Renal cortex interstitium (tissue), 11 donors: ENCODE measurements around the gene BMERB1. TPM values are rescaled to one million over a fixed set of nuclear protein-coding genes. Genes with fewer than 3 reads are reported as not detected.
"Not testable (repeated sequence)": the region's sequence is repeated elsewhere in the genome, so short reads cannot be mapped to it uniquely, and the experiment has no call there.

ENCODE experiments used
- DNase-seq, 11 donors: peaks; one replicate each; pipeline ENCODE4 v3.0.0-alpha.2; 2013; ENCODE audit warnings: low read depth in 9 of 11, low spot score in 4 of 11; ENCODE audit errors: extremely low read depth in 1 of 11
- polyA plus RNA-seq, 3 donors: library from polyadenylated mRNA; unstranded; fragments of 120-200 nt; gene quantifications; one replicate each; pipeline ENCODE4 v1.2.1, GENCODE V29; 2013; ENCODE audit not compliant: insufficient read length in 3 of 3

BMERB1 gene
- polyA plus RNA-seq, 3 donors: 36.9 to 46.6 (median 42.8) TPM

DNA sequence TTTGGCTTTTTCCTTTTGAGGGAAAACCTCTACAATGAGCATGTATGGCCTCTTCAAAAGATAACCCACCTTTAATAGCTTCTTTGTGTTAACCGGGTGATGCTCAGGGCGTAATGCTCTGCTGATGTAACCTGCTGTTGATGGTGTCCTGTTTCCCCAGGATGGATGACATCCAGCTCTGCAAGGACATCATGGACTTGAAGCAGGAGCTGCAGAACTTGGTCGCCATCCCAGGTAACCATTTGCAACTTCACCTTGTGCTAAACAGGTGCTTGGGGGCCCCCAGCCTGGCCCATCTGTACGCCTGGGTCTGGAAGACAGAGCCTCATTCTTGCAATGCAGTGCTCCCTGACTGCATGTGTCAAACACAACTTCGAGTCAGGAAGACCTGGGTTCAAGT lies 133.4 kb downstream of the BMERB1 start:
- no peak for DNase-seq

DNA sequence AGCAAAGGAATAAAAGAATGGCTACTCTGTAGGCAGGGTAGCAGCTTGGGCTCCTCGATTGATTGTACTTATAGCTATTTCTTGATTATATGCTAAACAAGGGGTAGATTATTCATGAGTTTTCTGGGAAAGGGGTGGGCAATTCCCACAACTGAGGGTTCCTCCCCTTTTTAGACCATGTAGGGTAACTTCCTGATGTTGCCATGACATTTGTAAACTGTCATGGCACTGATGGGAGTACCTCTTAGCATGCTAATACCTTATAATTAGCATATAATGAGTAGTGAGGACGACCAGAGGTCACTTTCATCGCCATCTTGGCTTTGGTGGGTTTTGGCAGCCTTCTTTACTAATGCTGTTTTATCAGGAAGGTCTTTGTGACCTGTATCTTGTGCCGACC lies 136.3 kb downstream of the BMERB1 start:
- not testable (repeated sequence) for DNase-seq

DNA sequence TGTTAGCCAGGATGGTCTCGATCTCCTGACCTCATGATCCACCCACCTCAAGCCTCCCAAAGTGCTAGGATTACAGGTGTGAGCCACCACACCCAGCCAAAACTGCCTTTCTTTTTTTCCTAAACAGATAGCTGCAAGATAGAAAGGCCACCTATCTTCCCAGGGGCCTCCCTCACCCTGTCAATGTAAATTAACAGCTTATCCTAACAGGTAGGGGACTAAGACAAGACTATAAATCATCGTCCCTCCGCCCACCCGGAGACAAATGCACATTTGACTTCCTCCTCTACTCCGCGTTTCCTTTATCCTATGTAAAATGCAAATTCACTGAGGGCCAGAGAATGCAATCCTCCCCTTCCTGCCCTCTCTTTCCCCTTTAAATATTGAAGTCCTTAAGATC lies 137.2 kb downstream of the BMERB1 start:
- DNase-seq: no peak

DNA sequence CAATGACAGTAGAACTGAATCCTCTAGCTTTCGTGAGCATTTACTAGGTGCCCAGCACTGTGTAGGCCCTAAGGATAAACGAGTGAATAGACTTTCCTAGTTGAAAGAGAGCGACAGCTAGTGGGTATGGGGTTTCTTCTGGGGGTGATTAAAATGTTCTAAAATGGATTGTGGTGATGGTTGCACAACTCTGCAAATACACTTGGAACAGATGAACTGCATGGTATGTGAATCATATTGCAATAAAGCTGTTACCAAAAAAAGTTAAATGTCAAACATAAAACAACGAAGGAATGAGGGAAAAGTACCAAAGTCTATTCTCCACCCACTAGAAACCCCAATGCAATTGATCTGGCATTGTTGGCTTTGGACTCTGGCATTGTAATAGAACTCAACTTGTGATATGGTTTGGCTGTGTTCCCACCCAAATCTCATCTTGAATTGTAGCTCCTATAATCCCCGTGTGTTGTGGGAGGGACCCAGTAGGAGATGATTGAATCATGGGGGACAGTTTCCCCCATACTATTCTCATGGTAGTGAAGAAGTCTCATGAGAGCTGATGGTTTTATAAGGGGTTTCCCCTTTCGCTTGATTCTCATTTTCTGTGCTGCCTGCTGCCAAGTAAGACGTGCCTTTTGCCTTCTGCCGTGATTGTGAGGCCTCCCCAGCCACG lies 138.1 kb downstream of the BMERB1 start:
- DNase-seq: no peak

DNA sequence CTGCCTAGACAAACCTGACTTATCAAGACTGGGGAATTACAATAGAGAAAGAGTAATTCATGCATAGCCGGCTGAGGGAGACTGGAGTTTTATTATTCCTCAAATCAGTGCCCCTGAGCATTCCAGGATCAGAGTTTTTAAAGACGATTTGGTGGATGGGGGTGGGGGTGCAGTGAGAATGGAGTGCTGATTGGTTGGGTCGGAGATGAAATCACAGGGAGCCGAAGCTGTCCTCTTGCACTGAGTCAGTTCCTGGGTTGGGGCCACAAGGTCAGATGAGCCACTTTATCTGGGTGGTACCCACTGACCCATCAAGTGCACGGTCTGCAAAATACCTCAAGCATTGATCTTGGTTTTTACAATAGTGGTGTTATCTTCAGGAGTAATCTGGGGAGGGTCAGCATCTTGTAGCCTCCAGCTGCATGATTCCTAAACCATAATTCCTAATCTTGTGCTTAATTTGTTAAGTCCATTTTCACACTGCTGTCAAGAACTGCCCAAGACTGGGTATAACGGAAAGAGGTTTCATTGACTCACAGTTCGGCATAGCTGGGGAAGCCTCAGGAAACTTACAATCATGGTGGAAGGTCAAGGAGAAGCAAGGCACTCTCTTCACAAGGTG lies 139.0 kb downstream of the BMERB1 start:
- no peak for DNase-seq

DNA sequence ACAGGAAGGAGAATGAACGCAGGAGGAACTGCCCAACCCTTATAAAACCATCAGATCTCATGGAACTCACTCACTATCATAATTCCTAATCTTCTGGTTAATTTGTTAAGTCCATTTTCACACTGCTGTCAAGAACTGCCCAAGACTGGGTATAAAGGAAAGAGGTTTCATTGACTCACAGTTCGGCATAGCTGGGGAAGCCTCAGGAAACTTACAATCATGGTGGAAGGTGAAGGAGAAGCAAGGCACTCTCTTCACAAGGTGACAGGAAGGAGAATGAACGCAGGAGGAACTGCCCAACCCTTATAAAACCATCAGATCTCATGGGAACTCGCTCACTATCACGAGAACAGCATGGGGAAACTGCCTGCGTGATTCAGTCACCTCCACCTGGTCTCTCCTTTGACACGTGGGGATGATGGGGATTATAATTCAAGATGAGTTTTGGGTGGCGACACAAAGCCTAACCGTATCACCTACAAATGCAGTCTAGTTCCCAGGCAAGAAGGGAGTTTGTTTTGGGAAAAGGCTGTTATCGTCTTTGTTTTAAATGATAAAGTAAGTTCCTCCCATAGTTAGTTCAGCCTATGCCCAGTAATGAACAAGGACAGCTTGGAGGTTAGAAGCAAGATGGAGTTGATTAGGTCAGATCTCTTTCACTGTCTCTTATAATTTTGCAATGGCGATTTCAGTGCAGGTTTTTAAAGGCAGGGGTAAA lies 139.7 kb downstream of the BMERB1 start:
- DNase-seq: not testable (repeated sequence)

DNA sequence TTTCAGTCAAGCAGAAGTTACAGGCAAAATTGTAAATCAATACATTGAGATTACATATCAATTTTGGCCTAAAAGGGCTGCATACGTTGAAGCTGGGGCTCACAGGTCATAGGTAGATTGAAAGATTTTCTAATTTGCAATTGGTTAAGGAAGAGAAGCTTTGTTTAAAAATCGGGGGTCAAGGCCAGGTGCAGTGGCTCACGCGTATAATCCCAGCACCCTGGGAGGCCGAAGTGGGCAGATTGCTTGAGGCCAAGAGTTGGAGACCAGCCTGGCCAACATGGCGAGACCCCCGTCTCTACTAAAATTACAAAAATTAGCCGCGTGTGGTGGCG lies 140.2 kb downstream of the BMERB1 start:
- no peak for DNase-seq

DNA sequence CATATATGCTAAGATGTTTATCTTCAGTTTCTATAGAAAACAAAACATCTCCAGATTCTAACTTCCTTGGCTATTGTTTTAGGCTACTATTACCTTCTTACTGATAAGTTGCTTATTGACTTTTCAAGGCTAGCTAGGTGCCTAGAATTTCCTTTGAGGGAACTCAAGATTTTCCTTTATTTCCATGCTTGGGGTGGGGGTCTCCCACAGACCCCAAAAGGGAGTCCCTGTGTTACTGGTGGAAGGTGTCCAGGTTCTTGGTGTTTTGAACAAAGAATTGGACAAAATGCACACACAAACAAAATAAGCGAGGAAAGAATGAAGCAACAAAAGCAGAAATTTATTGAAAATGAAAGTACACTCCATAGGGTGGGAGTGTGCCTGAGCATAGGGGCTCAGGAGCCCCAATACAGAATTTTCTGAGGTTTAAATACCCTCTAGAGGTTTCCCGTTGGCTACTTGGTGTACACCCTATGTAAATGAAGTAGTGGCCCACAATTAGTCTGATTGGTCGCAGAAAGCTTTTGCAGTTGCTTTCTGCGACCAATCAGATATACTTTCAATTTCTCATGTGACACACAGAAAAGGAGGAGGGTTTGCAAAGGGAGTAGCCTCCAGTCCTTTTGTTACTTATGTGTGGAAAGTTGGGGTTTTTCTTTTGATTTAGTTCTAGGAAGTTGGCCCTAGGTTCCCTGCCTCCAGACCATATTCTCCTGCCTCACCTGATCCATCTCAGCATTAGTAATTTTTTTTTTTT lies 141.1 kb downstream of the BMERB1 start:
- DNase-seq: no peak

DNA sequence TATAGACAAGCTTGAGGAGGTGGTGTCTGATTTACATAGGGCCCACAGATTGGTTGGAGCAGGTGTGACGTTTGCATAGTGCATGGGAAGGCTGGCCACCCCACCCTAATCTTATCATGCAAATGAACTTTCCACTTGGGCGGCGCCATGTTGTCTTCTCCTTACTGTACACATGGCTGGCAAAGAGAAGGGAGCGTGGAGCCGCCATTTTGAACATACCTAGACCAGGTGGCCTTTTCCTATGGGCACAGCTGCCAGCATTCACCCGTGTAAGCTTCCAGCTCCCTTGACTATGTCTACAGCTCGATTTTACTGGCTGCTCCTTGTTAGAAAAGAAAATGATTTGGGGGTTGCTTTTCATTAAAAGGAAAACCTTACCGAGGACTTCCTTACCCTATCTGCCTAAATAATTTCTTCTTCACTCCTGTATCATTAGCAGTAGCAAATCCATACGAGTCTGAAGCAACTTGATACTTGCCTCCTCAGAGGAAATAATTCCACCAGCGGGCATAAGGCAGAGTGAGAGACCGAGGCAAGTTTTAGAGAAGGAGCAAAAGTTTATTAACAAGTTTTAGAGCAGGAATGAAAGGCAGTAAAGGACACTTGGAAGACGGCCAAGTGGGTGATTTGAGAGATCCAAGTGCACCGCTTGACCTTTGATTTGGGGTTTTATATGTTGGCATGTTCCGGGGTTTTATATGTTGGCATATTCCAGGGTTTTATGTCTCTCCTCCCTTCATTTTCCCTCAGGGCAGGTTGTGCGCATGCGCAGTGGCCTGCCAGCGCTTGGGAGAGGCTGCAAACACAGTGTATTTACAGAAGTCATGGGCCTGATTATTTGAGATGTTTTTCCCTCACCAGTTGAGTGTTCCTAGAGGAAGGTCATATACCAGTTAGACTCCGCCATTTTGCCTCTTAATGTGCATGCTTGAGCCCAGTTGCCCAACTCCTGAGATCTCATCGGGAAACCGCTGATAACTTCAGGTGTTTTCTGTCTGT lies 142.9 kb downstream of the BMERB1 start:
- DNase-seq: no peak

DNA sequence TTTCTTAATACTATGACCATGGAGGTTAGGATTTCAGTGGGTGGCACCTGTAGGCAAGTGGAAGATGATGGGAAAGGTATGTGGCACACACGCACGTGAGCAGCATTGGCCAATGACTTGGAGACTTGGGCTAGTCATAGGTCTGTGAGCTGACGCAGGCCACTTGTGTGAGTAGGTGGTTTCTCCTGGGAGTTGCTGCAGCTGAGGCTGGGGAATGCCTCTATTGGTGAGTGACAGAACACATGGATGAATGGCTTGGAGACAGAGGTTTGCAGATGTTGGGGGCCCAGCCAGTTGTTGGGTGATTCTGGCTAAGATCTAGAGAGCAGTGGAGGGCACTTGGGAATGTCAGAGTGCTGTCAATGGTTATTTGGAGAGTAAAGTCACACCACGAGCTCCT lies 144.4 kb downstream of the BMERB1 start:
- DNase-seq: no peak

DNA sequence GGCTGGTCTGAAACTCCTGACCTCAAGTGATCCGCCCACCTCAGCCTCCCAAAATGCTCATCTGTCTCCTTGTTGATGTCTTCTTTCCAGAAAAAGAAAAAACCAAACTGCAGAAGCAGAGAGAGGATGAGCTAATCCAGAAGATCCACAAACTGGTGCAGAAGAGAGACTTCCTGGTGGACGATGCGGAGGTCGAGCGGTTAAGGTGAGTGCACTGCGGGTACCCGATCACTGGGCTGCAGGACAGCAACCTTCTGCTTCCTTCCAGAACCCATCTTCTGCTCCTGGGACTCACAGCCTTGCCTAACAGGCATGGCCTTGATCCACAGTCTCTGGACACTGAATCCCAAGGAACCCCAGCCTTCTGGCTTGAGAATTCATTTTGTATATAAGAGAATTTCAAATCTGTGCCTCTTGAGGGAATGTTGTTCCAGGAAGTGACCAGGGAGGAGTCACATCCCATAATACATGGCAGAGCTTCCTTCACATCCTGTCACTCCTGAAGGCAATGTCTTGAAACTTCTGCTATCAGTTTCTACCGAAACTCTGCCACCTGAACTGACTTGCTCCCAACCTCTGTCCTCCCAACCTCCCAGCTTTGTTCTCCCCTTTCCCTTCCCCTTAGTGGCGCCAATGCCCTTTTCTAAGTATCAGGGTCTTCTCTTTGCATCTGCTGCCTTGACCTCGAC lies 146.9 kb downstream of the BMERB1 start:
- DNase-seq: no peak

DNA sequence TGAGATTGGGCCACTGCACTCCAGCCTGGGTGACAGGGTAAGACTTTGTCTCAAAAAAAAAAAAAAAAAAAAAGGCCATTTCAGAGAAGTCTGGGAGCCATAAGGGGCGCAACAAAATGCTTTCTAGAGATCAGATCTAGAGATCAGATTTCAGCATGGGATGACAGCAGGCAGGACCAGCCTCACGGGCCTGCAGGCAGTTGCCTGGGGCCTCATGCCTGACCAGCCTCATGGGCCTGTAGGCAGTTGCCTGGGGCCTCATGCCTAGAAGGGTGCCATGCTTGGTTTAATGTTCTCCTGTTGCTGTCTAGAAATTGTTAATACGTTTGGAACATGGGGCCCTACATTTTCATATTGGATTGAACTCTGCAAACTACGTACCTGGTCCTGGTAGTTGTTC lies 149.1 kb downstream of the BMERB1 start:
- DNase-seq: no peak

DNA sequence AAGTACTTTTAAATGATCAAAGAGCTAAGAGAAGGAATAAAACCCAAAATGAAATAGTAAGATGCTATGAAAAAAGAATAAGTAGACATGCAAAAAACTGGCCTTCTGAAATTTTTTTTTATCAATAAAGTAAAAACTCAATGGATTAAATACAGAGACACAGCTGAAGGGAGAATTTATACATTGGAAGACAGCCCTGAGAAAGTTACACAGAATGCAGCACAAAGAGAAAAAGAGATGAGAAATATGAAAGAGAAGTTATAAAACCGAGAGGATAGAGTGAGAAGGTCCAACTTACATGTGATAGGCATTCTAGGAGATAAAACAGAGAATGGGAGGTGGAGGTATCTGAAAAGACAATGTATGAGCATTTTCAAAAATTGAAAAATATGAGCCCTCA lies 151.6 kb downstream of the BMERB1 start:
- no peak for DNase-seq

DNA sequence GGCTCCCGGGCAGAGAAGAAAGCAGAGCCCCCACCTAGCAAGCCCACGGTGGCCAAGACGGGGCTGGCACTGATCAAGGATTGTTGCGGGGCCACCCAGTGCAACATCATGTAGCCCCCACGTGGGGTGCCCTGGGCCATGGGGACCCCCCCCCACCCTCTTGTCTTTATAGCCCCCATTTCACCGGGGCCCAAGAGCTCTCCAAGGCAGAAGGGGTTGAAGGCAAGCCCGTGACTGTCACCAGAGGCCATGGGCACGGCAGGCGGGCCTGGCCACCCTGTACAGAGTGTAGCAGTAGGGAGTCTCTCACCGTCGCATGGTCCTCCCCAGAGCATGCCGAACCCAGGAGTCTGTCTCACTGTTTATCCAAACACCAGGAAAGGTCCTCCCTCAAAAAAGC lies 152.3 kb downstream of the BMERB1 start:
- no peak for DNase-seq

DNA sequence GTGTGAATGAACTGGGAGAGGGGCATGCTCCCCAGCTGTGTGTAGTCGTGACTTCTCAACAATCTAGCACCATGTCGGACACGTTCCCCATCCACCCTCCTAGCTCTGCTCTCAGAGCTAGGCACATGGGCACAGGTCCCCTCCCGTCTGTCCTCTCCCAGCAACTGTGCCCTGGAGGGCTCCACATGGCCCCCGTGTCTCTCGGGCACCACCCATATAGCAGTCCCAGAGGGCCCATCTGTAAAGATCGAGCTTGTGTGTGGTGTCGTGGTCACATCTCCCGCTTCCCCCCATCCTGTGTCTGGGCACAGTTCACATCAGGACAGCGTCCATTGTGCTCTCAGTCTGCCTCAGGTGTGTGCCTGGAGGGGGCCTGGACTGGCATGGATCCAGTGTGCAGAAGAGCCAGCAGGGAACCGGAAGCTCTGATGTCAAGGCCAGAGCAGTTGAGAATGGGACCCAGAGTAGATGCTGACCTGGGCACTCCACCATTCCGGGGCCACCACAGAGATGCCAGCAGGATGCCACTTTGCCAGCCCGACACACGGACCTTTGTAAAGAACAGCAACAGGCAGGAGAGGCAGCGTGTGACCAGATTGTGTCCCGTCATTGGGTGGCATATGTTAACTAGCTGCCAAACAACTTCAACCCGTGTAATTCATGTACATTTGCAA lies 152.9 kb downstream of the BMERB1 start:
- no peak for DNase-seq

DNA sequence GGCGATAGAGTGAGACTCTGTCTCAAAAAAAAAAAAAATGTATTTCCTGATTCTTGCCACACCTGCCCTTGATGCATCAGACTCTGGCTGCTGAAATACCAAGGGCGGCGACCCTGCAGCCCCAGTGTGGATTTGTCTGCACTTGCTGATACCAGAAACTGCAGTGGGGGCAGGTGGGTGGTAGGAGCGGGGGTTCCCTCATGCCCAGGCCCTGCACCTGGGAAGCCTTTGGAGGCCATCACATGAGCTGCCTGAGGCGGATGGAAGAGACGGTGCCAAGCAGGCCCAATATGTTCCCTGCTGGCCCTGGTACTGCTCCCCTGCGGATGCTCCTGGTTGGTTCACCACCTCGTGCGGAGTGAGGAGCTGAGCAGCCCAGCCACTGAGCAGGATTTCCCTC lies 157.9 kb downstream of the BMERB1 start:
- DNase-seq: no peak

DNA sequence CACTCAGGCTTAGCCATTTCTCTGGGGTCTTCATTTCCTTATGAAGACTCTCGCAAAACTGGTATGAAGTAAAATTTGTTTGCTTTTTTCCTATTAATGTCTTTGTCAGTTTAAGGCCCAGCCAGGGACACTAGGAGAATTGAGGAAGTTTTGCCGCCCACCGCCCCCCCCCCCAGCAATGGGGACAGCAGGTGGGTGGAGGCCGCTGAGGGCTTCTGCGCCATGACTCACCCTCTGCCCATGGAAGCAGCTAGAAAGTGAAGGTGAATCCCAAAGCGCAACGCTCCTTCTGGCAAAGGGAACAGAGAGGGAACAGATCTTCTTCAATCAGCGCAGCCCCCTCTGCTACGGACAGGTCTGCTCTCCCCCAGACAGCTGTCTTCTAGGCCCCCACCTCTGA lies 158.8 kb downstream of the BMERB1 start:
- no peak for DNase-seq
